GM10266 (cell line): ENCODE results near the gene GPR157.
"Not testable (repeated sequence)": the region's sequence is repeated elsewhere in the genome, so short reads cannot be mapped to it uniquely, and the experiment has no call there.

Source experiments
- DNase-seq: peaks from one replicate; pipeline ENCODE4 v3.0.0; 2012; ENCODE audit errors: extremely low spot score
- TF ChIP-seq, protein P1 (sequence below): IDR thresholded peaks from 2 replicates; pipeline ENCODE4 v1.5.1; 2012; ENCODE audit warnings: mild to moderate bottlenecking, low read depth; ENCODE audit not compliant: control insufficient read depth, insufficient read depth; ENCODE audit errors: missing control alignments

Gene GPR157

DNA sequence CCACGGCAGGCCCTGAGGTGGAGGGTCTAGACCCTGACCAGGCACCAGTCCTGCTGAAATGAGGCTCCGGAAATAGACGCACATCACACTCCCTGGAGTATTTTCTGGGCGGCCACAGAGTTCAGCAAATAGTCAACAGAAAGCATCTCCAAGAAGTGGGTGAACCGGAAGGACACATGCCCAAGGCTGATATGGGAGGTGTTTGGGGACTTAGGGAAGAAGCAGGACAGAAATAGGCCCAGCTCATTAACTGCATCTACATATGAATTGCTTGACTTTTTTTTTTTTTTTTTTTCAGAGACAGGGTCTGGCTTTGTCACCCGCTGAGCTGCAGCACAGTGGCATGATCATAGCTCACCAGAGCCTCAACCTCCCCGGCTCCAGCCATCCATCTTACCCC is 36.5 kb upstream of the GPR157 start:
- no peak for DNase-seq
- TF ChIP-seq, protein P1, sequence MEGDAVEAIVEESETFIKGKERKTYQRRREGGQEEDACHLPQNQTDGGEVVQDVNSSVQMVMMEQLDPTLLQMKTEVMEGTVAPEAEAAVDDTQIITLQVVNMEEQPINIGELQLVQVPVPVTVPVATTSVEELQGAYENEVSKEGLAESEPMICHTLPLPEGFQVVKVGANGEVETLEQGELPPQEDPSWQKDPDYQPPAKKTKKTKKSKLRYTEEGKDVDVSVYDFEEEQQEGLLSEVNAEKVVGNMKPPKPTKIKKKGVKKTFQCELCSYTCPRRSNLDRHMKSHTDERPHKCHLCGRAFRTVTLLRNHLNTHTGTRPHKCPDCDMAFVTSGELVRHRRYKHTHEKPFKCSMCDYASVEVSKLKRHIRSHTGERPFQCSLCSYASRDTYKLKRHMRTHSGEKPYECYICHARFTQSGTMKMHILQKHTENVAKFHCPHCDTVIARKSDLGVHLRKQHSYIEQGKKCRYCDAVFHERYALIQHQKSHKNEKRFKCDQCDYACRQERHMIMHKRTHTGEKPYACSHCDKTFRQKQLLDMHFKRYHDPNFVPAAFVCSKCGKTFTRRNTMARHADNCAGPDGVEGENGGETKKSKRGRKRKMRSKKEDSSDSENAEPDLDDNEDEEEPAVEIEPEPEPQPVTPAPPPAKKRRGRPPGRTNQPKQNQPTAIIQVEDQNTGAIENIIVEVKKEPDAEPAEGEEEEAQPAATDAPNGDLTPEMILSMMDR, result no peak

DNA sequence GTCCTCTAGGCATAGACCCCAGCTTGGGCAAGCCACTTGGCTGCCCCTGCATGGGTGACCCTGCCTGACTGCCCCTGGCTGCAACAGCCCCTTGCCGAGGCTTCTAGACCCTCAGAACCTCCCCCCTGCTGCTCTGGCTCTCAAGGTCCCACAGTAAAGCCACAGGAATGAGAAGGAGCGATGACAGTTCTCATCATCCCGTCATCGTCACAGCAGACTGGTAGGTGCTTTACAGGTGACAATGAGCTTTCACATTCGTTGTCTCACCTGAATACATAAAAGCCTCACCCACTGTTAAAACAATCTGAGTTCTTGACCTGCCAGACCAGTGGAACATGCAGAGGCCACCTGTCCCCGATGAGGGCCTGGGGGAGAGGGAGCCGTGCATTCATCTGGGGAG is 36.0 kb upstream of the GPR157 start:
- DNase-seq, result no peak
- TF ChIP-seq, protein P1, result no peak

DNA sequence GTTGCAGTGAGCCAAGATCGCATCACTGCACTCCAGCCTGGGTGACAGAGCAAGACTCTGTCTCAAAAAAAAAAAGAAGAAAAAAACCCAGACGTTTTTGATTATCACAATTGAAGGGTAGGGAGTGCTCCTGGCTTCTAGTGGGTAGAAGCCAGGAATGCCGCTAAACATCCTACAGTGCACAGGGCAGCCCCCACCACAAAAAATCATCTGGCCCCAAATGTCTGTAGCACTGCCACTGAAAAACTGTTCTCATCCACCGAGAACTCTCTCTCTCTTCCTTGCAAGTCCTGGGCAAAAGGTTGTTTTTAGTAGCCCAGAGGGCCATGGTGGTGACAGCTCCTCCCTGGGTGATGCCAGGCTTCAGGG is 35.6 kb upstream of the GPR157 start:
- TF ChIP-seq, protein P1, result no peak

DNA sequence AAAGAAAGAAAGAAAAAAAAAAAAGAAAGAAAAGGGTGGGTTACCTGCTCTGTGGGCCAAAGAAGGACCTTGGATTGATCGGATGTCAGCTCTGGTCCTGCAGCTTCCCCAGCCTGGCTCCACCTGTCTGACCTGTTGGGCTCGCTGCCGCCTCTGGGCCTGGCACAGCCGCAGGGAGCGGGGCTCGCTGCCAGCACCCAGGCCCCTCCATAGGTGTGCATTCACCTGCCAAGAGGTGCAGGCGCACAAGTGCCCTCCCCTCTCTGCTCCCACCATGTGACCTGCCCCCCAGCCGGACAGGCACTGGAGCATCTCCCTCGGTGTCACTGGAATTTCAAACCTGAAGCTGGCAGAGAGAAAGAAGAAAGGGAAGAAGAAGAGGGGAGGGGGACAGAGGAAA is 33.1 kb upstream of the GPR157 start:
- no peak for DNase-seq
- TF ChIP-seq, protein P1, result no peak

More for the DNA sequence above, 35.6 kb upstream of the GPR157 start:
- DNase-seq, result no peak

DNA sequence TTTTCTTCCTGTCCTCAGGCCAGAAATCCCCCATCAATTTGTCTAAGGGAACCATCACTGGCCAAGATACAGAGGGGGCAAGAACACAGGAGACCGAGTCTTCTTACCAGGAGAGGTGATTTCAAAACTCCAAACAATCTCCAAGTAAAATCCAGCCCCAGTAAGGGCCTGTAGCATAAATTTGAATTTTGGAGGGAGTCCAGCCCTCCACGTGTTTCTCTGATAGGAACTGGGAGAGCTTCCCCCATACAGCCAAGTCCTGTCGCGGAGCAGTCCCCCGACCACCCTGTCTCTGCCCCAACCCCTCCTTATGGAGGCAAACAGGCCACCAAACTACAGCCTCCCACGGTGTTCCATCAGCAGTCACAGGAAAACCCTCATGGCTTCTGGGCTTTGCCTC is 32.4 kb upstream of the GPR157 start:
- TF ChIP-seq, protein P1, result no peak
- no peak for DNase-seq

DNA sequence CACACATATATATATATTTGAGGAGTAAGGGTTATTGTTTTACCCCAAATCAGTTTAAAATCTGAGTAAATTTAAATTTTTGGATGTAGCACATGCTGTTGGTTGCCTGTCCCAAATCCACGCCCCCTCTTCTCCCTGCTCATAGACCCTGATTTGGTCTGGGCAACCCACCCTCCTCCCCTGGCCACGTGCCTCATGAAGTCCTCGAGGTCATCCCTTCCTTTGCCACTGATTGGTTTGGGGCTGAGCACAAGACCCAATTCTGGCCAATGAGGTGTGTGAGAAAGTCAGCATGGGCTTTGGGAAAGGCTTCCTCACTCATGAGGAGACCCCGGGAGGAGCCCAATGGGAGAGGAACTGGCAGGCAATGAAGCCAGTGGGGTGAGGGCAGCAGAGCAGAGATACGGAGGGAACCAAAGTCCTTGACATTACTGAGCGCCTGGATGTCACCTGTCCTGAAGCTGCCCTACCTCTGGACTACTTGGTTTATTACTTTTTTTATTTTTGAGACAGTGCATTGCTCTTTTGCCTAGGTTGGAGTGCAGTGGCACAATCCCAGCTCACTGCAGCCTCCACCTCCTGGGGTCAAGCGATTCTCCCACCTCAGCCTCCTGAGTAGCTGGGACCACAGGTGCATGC is 31.3 kb upstream of the GPR157 start:
- no peak for DNase-seq
- TF ChIP-seq, protein P1, result no peak

DNA sequence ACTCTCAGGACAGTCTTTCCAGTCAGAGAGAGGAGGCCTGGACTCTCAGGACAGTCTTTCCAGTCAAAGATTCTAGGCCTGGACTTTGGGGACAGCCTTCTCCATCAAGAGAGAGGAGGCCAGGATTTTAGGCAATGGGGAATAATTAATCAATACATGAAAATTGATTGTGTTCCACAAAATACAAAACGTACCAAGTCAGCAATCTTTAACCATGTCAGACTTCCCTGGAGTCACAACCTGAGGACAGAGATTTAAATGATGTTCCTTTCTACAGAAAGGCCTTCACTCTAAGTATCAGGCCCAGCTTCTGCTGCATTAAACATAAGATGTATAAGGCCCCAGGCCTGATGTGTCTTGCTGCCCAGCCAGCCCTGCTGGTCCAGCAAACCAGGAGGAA is 27.0 kb upstream of the GPR157 start:
- TF ChIP-seq, protein P1, result no peak
- DNase-seq, result no peak

DNA sequence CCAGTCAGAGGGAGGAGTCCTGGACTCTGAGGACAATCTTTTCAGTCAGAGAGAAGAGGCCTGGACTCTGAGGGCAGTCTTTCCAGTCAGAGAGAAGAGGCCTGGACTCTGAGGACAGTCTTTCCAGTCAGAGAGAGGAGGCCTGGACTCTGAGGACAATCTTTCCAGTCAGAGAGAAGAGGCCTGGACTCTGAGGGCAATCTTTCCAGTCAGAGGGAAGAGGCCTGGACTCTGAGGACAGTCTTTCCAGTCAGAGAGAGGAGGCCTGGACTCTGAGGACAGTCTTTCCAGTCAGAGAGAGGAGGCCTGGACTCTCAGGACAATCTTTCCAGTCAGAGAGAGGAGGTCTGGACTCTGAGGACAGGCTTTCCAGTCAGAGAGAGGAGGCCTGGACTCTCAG is 26.5 kb upstream of the GPR157 start:
- DNase-seq, result not testable (repeated sequence)
